ENCODE data around the gene EZH2. TPM values are rescaled to one million over a fixed set of nuclear protein-coding genes. Genes with fewer than 3 reads are reported as not detected.

EZH2 gene
- total and polyA plus RNA-seq, 4 donors, result 2.0 to 21.3 (median 2.5) TPM

GRCh38 chr7:148931470-148931869 is 47.4 kb upstream of the EZH2 start:
- no peak for DNase-seq (ENCODE audit: low spot score)
- TF ChIP-seq NR2F2 (IDR thresholded peaks at IDR 0.05) (no peak), RXRA (IDR thresholded peaks at IDR 0.05) (no peak), CTCF (IDR thresholded peaks at IDR 0.05; ENCODE audit: low read depth, low read length, missing input control) (no peak), HNF4G (IDR thresholded peaks at IDR 0.05) (no peak), JUND (IDR thresholded peaks at IDR 0.05) (no peak), GABPA (IDR thresholded peaks at IDR 0.05 in 1 of 2, conservative IDR thresholded peaks at IDR 0.05 in 1 of 2) (no peak), TAF1 (conservative IDR thresholded peaks at IDR 0.05) (no peak), ATF3 (IDR thresholded peaks at IDR 0.05) (no peak), ZBTB33 (IDR thresholded peaks at IDR 0.05) (no peak), HNF4A (conservative IDR thresholded peaks at IDR 0.05) (no peak), REST (IDR thresholded peaks at IDR 0.05) (no peak), MAX (IDR thresholded peaks at IDR 0.05) (no peak), YY1 (IDR thresholded peaks at IDR 0.05) (no peak), FOXA2 (IDR thresholded peaks at IDR 0.05) (no peak), RAD21 (IDR thresholded peaks at IDR 0.05) (no peak), FOXA1 (IDR thresholded peaks at IDR 0.05) (no peak), SP1 (IDR thresholded peaks at IDR 0.05) (no peak), EGR1 (IDR thresholded peaks at IDR 0.05; ENCODE audit: low read depth in 2 of 2) (no peak)
- H3K4me1 ChIP-seq (ENCODE audit: control insufficient read depth in 4 of 4, insufficient read depth in 4 of 4, low read length in 3 of 4), result no peaks in the 10 kb centered on the region
- H3K9ac ChIP-seq (ENCODE audit: low read depth in 1 of 2, low read length in 2 of 2), result no peak overlapping the region
- WGBS, result 90% methylated on average over 5 of the region's 5 CpGs
- H3K27me3 ChIP-seq (ENCODE audit: control insufficient read depth in 4 of 4, insufficient read depth in 4 of 4, low read length in 3 of 4), result no peaks in the 10 kb centered on the region
- H3K4me3 ChIP-seq (ENCODE audit: low read depth in 1 of 3, low read length in 3 of 3), result no peak overlapping the region
- H3K9me3 ChIP-seq (ENCODE audit: control insufficient read depth in 4 of 4, low read length in 3 of 4), result no peaks in the 10 kb centered on the region
- H3K36me3 ChIP-seq (ENCODE audit: control insufficient read depth in 4 of 4, insufficient read depth in 3 of 4, low read depth in 1 of 4, low read length in 3 of 4), result no peaks in the 10 kb centered on the region
- H3K27ac ChIP-seq (ENCODE audit: low read depth in 1 of 2, low read length in 2 of 2), result no peak overlapping the region

Data from liver (tissue), 9 donors.